ENCODE measurements around the gene EIF5A.

EIF5A gene

GRCh38 chr17:7313890-7314718 is 6.7 kb downstream of the EIF5A start:
- DNase-seq: no peak

- DNase-seq: peak; percentile 85 to 93 (median 90)
Observed at GRCh38 chr17:7314719-7315569, 7.5 kb downstream of the EIF5A start, which contains the start of gene GPS2. TSS of gene GPS2 (minus strand) at chr17:7315360. CDS start at chr17:7315052, 308 bp downstream.

DNA sequence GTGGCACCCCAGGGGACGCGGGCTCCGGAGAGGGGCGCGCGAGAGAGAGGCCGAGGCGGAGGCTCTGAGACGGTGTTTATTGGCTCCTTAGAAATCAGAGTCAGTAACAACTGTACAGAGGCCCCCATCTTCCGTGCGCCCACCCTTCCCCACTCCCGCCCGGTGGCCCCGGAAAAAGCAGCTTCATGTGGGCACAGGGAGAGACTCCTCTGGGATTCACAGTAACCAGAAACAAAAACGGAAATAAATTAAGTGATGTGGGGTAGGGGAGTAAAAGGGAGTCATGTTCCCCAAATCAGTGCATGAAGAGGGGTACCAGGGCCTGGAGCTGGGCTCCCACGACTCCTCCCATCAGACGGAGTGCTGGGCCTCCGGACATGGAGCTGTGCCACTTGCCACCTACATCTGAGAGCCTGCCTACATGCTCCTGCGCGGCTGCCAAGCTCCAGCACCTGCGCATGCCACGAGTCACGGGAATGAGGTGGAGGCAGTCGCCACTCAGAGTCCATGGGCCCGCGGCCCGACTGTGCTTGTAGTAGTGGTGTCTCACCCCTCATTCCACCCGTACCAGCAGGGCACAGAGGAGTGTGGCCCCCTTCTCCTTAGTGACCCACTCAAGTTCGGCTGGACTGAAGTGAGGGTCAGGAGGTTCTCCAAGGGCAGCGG is 8.3 kb downstream of the EIF5A start:
- no peak for DNase-seq

DNA sequence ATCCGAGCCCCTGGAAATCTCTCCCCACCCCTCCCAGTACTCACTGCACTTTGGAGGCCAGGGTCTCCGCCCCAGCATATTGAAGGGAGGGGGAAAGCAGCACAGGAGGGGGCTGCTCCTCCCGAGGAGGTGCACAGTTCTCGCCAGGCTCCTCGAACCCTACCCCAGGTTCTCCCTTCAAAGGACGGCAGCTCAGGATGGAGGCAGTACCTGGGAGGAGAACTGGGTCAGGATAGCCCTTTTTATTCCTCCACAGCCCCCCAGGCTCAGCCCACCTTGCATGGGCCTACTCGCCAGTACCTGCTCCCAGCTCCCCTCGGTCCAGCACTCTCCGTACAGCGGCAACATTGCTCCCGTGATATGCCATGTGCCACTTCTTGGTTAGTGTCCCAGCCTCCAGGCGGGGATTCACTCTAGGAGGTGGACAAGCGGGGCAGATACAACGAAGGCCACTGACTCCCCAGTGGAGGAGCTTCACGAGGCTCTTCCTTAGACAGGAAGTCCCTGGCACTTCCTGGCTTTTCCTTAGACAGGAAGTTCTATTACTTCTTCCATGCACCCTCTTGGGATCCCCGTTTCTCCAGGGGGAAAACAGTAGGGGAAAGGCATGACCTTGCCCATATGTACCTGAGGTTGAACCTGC is 9.9 kb downstream of the EIF5A start:
- no peak for DNase-seq

DNA sequence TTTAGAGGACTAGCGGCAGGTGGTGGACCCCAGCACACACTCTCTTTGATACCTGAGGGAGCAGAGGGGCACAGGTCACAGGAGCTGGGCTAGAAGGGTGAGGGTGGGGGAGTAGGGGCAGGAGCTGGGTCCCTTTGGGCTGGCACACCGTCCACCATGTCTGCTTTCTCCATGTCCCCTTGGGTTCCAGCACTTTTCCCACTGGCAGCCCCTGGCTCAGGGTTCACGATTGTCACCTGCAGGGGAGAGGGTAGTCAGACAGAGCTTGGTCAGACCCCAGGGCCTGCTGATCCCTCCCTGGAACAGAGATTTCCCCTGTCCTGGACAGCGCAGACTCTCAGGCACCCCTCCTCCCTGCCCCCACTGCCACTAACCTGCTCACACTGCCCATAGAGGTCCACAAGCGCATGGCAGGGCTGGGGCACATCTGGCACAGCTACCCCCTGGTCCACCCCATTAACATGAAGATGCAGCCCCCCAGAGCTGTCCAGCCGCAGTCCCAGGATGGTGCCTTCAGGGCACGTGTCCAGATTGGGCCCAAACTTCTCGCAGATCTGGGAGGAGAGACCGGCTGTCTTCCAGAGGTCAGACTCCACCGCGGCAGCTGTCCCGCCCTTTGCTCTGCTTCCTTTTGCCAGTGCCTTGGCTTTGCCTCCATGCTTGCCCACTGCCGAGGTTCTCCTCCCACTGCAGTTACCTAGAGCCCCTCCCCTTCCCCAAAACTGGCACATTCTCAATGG is 10.9 kb downstream of the EIF5A start:
- no peak for DNase-seq

GRCh38 chr17:7321466-7321865 is 14.0 kb downstream of the EIF5A start:
- no peak for DNase-seq

DNA sequence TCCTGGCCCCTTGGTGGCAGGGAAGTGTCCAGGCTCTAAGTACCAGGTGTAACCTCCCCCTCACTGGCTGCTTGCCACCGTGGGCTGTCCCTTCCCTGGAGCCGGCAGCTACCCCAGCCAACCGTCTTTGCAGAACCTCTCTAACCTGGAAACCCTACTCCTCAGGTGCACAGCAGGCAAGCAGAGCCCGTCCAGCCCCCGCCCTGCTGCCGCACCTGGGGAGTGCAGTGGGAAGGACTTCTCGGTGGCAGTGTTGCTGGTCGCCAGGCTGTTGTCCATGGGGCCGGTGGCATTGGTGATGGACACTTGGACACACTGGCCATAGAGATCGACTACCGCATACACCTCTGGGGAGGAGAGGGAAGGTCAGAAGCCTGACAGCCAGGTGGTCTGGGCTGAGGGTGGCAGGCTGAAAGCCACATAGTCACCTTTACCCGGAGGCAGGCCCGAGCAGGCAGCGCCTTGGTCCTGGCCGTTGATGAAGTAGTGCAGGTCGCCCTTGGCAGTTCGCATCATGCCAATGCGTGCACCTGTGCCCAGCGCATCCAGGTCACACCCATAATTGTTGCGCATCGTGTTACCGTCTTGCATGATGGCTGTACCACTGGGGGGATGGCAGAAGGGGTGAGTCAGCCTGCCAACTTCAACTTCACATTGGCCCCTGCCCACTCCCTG is 15.2 kb downstream of the EIF5A start:
- no peak for DNase-seq

DNA sequence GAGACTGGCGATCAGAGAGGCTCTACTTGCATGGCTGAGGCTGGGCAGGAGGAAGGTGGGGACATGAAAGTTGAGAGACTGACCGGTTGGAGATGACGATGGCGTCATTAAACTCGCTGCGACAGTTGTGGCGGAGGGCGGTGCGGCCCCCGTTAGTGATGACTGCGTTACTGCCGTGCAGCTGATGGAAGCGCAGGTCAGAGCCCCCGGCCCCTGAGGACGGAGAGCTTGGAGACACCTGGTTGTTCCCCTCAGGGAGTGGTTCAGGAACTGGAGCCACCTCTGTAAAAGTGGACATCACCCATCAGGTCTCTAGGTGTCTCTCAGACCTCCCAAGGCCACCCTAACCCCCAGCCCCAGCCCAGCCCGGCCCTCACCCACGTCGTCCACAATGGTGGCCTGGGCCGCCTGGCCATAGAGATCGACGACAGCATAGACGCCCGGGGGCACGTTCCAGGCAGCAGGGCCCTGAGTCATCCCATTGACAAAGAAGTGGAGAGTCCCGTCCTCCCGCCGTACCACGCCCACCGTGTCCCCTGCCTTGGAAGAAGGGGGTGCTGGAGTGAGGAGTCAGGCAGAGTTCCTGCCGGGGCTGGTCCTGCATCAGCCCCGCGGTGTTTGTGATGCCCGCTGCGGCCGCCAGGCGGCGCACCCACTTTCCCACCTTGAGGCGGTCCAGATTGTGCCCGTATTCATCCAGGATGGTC is 16.5 kb downstream of the EIF5A start:
- DNase-seq: peak; percentile 34 to 70 (median 57)

- no peak for DNase-seq
Observed at GRCh38 chr17:7324438-7324779, 17.0 kb downstream of the EIF5A start.

DNA sequence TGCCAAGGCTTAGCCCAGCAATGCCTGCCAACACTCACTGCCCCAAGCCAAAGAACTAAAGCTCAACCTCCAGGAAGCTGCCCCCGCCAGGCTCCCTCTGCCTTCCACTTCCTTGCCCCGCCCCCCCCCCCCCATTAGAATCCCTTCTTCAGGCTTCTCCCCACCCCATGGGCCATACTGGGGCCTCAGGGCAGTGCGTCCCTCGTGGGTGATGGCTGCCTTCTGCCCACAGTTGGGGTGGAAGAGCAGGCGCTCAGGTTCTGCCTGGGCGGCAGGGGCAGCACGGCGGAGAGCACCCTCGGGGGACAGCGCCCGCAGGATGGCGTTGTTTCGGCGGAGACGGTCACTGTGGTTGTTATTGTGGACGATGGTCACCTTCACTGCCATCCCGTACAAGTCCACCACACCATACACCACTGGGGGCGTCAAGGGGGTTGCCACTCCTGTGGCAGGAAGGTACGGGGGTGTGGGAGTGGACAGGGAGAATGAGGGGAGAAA is 17.7 kb downstream of the EIF5A start:
- no peak for DNase-seq

- DNase-seq: no peak
Observed at GRCh38 chr17:7326186-7326585, 18.8 kb downstream of the EIF5A start.

GRCh38 chr17:7327056-7327455 is 19.6 kb downstream of the EIF5A start:
- no peak for DNase-seq

- no peak for DNase-seq
Observed at GRCh38 chr17:7327501-7327900, 20.1 kb downstream of the EIF5A start.

- DNase-seq: no peak
Observed at GRCh38 chr17:7328009-7328408, 20.6 kb downstream of the EIF5A start.

DNA sequence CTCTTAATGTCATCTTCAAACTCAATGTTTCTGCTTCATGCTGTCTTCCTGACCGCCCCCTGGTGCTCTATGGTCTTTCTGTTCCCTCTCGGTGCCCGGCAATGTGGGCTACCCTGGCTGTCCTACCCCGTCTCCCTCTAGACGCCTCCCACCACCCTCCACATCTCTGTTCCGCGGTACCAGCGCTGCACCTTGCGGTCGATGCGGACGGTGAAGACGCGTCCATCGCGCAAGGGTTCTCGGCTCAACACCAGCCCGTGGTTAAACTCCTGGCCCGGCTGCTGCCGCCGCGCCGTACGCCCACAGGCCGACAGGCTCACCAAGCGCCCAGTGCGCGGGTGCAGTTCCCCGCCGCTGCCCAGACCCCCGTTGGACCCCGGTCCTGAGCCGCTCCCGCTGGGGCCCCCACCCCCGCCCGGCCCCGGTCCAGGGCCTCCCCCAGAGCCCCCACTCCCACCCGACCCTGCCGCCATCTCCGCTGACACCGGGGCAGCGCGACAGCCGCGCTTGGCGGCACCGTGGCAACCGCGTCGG is 21.5 kb downstream of the EIF5A start, which contains the start of gene NEURL4:
Gene NEURL4, minus strand, starts transcription at position 496 of the 534 bp plus-strand sequence. Its CDS starts 23 bp downstream, at position 473.
- peak in 4 of 6 experiments; percentile 46 to 71 (median 54) for DNase-seq

GRCh38 chr17:7329374-7329996 is 22.1 kb downstream of the EIF5A start:
- peak; percentile 92 to 96 (median 96) for DNase-seq

GRCh38 chr17:7329997-7330637 is 22.7 kb downstream of the EIF5A start:
- peak; percentile 68 to 93 (median 86) for DNase-seq

GRCh38 chr17:7330638-7331015 is 23.2 kb downstream of the EIF5A start:
- DNase-seq: no peak

- DNase-seq: no peak
Observed at GRCh38 chr17:7332111-7332510, 24.7 kb downstream of the EIF5A start.
